ENCODE results near the gene RNF8. TPM values are rescaled to one million over a fixed set of nuclear protein-coding genes. Genes with fewer than 3 reads are reported as not detected.

RNF8 gene
- total and polyA plus RNA-seq, 3 donors from 2014 or later: 44.0 to 49.9 (median 49.4) TPM

- Histone ChIP-seq H3K36me3 (ENCODE audit: low read depth, missing control alignments) (no peaks in the 10 kb centered on the region), H3K27me3 (no peaks in the 10 kb centered on the region), H3K4me3 (no peak overlapping the region), H3K27ac (no peak overlapping the region), H3K4me1 (no peaks in the 10 kb centered on the region), H3K9me3 (no peaks in the 10 kb centered on the region)
- TF ChIP-seq CTCF (IDR thresholded peaks at IDR 0.05) (no peak), POLR2A (IDR thresholded peaks at IDR 0.05) (no peak)
- intact Hi-C loops (cut with DNase I; ENCODE audit: low total_unique reads): no loop called here
- no peak for DNase-seq
- WGBS, 2 donors: 79 to 87% methylated on average over 3 of the region's 3 CpGs
Observed at GRCh38 chr6:37347177-37347576, 6.6 kb upstream of the RNF8 start.

GRCh38 chr6:37347670-37348111 lies 6.1 kb upstream of the RNF8 start:
- no peak overlapping the region for H3K27ac ChIP-seq
- H3K9me3 ChIP-seq: no peaks in the 10 kb centered on the region
- H3K36me3 ChIP-seq (ENCODE audit: low read depth, missing control alignments): no peaks in the 10 kb centered on the region
- no peaks in the 10 kb centered on the region for H3K4me1 ChIP-seq
- no peak overlapping the region for H3K4me3 ChIP-seq
- TF ChIP-seq POLR2A (IDR thresholded peaks at IDR 0.05) (no peak), CTCF (IDR thresholded peaks at IDR 0.05) (no peak)
- intact Hi-C loops (cut with DNase I; ENCODE audit: low total_unique reads): no loop called here
- DNase-seq: no peak
- H3K27me3 ChIP-seq: no peaks in the 10 kb centered on the region
- WGBS, 2 donors: 82% methylated on average over 4 of the region's 4 CpGs

GRCh38 chr6:37351027-37351426 lies 2.8 kb upstream of the RNF8 start:
- intact Hi-C loops (cut with DNase I; ENCODE audit: low total_unique reads): no loop called here
- WGBS, 2 donors: 88 to 95% methylated on average over 3 of the region's 3 CpGs

GRCh38 chr6:37352384-37352783 lies 1.4 kb upstream of the RNF8 start:
- 81 to 85% methylated on average over 3 of the region's 3 CpGs for WGBS, 2 donors
- TF ChIP-seq POLR2A (IDR thresholded peaks at IDR 0.05) (no peak), CTCF (IDR thresholded peaks at IDR 0.05) (no peak)
- Histone ChIP-seq H3K4me1 (peaks cover 17% of the 10 kb centered on the region), H3K27ac (no peak overlapping the region), H3K9me3 (no peaks in the 10 kb centered on the region), H3K4me3 (no peak overlapping the region), H3K27me3 (no peaks in the 10 kb centered on the region), H3K36me3 (ENCODE audit: low read depth, missing control alignments) (no peaks in the 10 kb centered on the region)
- intact Hi-C loops (cut with DNase I; ENCODE audit: low total_unique reads): no loop called here
- DNase-seq: no peak

More at GRCh38 chr6:37351027-37351426, 2.8 kb upstream of the RNF8 start:
- no peaks in the 10 kb centered on the region for H3K9me3 ChIP-seq
- no peak for DNase-seq
- TF ChIP-seq POLR2A (IDR thresholded peaks at IDR 0.05) (no peak), CTCF (IDR thresholded peaks at IDR 0.05) (no peak)
- no peaks in the 10 kb centered on the region for H3K27me3 ChIP-seq
- H3K4me3 ChIP-seq: no peak overlapping the region
- H3K36me3 ChIP-seq (ENCODE audit: low read depth, missing control alignments): no peaks in the 10 kb centered on the region
- H3K4me1 ChIP-seq: peaks cover 11% of the 10 kb centered on the region
- H3K27ac ChIP-seq: no peak overlapping the region

All from testis (tissue), 3 donors.